Esophagus muscularis mucosa (tissue), 3 donors: Measurements from ENCODE around the gene CIZ1.

Experiments used
- POLR2A ChIP-seq: fragments of 450-650 bp; IDR thresholded peaks from one replicate; pipeline ENCODE4 v1.6.1; 2017; ENCODE audit warnings: antibody characterized with exemption, moderate library complexity, mild to moderate bottlenecking, low read depth
- TF ChIP-seq, protein P1 (sequence below), 3 experiments: fragments of 200-600 bp in 2 of 3; fragments of 450-650 bp in 1 of 3; sonication (generic) in 2 of 3; IDR thresholded peaks; one replicate each; pipeline ENCODE4 v1.5.1; 2017 to 2019; ENCODE audit warnings: antibody characterized with exemption in 3 of 3, mild to moderate bottlenecking in 2 of 3, moderate library complexity in 1 of 3

DNA sequence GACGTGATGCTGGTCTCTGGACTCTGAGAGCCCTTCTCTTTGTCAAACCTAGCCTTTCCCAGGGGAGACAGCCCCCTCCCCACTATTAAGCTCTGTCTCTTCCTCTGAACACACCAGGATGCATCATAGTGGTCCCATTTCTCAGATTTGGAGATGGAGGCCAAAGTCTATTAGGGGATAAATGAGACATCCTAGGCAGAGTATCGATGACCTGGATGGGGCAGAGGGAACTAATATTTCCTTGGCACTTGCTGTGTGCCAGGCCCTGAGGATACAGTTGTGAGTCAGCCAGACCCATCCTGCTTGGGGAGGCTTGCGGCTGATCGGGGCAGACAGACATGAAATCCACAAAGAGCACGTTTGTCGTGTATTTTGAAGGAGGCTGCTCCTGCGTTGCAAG lies 17.0 kb upstream of the CIZ1 start:
- TF ChIP-seq, protein P1, sequence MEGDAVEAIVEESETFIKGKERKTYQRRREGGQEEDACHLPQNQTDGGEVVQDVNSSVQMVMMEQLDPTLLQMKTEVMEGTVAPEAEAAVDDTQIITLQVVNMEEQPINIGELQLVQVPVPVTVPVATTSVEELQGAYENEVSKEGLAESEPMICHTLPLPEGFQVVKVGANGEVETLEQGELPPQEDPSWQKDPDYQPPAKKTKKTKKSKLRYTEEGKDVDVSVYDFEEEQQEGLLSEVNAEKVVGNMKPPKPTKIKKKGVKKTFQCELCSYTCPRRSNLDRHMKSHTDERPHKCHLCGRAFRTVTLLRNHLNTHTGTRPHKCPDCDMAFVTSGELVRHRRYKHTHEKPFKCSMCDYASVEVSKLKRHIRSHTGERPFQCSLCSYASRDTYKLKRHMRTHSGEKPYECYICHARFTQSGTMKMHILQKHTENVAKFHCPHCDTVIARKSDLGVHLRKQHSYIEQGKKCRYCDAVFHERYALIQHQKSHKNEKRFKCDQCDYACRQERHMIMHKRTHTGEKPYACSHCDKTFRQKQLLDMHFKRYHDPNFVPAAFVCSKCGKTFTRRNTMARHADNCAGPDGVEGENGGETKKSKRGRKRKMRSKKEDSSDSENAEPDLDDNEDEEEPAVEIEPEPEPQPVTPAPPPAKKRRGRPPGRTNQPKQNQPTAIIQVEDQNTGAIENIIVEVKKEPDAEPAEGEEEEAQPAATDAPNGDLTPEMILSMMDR (IDR thresholded peaks at IDR 0.05), result no peak
- no peak for TF ChIP-seq POLR2A
